Nucleus accumbens (tissue), 56 donors: ENCODE data around the gene KLF15.

ENCODE experiments used
- DNase-seq, 56 donors: peaks; one replicate each; lab custom pipeline; 2025; lab: John Stamatoyannopoulos, UW

Gene KLF15

DNA sequence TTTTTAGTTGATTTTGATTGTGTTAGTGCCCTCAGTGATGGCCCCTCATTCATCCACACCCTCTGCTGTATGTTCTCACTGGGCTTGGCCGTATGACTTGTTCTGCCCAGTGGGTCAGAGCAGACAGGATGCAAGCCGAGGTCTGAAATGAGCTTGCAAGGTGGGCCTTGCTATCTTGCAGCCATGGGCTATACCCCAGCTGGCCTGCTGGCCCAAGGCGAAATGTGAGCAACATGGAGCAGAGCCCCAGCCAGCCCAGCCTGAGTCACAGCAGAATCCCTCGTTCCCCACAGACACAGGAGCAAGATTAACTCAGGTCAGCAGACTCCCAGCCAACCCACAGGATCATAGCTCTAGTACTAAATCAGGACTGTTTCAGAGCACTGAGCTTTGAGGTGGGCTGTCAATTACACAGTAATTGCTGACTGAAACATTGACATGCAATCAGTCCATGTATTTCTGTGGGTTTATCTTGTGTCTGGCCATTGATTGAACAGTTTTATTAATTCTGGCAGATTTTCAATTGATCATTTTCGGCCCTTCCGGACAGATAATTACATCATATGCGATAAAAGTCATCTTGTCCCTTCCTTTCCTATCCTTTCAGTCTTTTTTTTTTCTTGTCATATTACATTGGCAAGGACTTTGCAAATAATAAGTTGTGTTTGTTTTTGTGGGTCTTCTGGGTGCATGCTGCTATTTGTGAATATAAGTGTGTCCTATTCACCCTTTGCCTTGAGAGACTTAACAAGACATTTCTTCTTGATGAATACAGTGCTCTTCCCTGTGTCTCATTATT, 27.1 kb downstream of the KLF15 start:
- no peak for DNase-seq

DNA sequence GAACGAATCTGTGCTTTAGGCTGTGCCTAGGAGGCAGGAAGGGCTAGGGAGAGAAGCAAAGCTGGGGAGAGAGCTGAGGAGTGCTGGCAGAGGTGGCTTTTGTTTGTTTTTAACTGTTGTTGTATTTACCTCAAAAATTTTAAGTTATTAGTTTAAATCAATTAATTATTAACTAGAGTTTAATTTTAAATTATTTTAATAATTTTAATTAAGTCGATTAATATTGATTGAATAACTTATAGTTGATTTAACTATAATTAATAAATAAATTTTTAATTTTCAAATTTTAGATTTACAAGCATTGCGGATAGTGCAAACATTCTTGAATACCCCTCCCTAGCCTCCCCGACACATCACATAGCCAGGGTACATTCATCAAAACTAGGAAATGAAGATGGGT, 30.6 kb downstream of the KLF15 start:
- DNase-seq: no peak

DNA sequence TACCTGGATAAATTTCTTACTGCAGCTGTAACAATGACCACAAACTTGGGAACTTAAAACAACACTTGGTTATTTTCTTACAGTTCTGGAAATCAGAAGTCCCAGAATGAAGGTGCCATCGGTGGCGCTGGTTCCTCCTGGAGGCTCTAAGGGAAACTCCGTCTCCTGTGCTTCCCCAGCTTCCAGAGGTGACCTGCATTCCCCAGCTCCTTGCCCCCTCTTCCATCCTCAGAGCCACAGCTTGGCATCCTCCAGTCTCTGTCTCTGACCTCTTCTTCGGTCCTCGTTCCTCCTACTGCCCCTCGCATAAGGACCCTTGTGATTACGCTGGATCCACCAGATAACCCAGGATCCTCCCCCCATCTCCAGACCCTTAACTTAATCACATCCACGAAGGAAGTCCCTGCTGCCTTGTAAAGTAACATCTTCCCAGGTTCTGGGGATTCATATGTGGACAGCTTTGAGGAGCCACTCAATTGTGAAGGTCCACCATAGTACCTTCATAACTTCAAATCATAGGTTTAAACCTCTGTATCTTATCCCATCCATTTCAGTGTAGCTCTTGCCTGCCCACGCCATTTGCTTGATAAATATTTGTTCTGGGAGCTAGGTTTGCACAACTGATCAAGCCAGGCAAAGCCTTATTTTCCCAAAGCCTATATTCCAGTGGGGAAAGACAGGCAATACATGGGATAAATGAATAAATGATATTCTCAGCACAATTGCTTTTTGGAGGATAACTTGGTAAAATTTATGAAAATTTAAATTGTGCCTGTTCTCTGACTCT, 34.8 kb downstream of the KLF15 start:
- no peak for DNase-seq

DNA sequence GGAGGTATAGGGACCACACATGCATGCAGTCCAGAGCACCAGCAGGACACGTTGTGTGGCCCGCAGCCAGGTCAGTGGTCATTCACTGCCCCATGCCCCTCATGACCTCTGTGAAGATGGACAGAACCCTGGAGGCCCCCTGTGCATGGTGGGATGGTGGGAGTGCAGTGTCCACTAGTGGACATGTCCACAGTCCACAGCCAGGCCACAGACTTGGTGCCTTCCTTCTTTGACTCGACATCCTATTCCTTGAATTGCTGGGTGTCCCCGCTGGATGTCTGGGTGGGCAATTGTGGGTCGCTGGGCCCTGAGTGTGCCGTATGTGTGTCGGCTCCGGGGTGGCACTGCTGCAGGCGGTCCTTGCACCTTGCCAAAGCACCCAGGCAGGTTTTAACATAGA, 35.7 kb downstream of the KLF15 start:
- DNase-seq: no peak

DNA sequence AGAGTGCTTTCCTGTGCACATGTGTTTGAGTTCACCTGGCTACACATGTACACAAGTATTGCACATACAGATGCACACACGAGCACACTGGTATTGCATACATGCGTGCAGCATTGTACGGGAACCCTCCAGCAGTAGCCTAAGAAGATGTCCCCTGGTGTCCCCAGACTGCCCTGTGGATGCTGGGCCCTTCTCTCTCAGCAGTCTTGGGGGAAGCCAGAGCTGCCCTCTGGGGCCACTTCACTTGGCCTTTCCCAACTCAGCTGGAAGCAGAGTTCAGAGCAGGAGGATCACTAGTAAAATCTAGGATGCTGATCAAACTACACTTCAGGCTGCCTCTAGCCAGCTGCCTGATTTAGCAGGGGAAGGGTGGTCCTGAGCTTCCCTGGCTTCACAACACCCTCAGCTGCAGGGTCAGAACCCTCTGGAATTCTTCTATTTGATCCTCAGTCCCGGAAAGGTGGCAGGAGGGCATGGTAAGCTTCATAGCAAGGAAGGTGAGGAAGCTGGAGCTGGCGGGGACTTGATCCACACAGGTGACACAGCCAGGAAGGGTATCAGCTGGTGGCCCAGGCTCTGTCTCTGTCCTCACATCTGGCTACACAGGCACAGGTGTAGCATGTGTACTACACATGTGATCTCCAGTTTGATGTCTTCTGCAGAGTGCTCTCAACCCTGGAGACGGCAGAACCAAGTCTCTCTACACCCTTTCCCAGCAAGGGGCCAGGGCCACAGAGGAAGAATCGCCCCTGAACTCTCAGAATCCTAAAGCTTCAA, 36.5 kb downstream of the KLF15 start:
- DNase-seq: no peak

DNA sequence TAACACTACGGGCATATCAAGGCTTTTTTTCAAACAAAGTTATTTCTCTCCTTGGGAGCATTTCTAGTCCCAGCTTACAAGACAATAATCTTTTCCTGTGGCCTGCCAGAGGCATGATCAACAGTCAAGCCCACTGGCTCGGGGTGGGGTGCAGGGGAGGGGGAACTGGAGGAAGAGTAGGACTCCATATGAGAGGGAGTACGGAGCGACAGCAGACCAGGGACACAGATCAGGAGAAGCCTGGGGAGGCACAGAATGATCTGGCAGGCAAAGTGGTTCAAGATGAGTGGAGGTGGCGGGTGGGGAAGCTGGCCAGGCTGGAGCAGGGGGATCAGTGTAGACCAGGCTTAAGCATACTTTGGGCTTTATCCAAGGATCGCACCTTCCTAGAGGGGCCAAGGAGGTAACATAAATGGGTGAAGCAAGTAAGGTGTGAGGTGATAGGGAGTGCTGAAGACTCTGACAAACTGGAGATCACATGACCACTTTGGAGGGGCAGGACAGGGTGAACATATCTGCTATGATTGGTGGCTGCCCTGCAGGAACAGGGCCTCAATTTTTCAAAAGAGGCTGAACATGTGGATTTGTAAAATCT, 37.4 kb downstream of the KLF15 start:
- DNase-seq: no peak

DNA sequence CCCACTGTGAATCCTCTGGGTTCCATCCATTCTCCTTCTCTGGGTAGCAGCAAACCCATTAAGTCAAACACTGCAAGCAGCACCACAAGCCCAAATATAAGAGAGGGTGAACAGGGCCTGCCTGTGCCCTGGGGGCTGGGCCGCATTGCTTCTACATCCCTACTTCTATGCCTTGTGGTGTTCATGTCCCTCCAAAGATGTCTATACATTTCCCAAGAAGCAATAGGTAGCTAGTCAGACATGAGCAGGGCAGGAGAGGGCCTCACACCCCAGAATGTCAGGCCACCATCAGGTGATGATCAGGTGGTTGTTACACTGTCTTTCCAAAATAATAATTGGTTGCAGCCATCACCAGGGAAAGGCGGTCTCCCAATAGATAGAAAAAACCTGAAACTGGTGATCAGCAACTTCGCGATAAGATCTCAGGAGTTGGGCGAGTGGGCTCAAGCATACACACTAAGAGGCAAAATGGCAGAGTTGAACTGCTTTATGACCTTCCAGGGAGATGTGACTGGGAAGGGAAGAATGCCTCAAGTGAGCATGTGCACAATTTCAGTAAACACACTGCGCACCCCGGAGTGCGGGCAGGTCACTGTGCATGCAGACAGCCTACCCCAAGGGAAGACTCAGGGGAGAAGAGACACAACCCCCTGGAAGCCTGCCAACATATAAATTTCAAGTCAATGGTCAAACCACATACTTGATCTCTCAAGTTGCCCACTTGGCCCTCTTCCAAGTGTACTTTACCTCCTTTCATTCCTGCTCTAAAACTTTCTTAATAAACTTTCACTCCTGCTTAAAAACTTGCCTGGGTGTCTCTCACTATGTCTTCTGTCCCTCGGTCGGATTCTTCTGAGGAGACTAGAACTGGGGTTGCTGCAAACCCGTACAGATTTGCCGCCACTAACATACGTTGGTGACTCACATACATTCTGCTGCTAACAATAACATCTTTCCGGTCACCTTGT, 39.9 kb downstream of the KLF15 start:
- DNase-seq: no peak

DNA sequence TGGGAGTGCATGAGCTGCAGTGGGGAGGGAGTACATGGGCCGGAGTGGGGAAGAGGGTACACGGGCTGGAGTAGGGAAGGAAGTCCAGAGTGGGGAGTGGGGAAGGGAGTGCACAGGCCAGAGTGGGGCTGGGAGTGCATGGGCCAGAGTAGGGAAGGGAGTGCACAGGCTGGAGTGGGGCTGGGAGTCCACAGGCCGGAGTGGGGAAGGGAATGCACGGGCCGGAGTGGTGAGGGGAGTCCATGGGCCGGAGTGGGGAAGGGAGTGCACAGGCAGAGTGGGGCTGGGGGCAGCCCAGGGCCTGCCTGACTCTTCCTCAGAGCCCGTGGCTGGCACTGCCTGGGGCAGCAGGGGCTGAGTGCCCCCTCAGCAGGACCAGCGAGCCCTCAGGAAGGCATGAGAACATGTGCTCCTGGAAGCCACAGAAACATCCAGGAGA, 40.7 kb downstream of the KLF15 start:
- DNase-seq: no peak

DNA sequence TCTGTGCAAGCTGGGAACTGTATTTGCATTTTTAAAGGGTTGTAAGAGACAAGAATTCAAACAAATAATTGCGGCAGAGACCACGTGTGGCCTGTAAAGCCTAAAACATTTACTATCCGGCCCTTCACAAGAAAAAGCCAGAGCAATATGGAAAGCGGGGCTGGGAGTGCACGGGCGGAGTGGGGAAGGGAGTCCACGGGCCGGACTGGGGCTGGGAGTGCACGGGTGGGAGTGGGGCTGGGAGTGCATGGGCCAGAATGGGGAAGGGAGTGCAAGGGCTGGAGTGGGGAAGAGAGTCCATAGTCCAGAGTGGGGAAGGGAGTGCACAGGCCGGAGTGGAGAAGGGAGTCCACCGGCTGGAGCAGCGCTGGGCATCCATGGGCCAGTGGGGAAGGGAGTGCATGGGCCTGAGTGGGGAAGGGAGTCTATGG, 41.2 kb downstream of the KLF15 start:
- DNase-seq: no peak

DNA sequence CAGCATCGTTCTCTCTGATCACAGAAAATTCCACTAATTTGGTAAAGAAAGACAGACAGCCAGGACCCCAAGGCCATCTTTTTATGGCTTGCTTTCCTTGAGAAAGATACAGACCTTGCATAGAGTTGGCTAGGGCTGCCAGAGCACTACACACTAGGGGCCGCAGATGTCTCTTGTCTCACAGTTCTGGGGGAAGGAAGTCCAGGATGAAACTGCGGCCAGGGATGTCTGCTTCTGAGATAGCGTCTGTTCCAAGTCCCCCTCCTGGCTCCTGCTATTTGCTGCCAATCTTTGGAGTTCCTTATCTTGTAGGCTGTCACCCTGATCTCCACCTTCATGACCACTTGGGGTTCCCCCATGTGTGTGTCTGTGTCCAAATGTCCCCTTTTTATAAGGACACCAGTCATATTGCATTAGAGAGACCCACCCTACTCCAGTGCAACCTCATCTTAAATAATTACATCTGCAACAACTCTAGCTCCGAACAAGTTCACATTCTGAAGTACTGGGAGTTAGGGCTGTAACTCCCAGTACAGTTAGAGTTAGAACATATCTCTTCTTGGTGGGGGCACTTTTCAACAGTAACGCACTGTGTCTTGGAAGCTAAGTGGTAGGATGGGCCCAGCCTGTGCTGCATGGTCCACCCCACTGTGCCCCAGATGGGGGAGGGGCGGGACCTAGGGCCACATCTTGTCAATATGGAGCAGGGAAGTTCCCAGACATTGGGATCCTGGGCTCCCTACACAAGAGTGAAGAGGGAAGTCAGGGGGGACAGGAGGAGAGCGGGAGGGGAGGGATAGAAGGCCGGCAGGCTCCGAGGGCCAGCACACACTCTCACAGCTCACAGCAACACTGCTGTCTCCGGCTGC, 42.2 kb downstream of the KLF15 start:
- no peak for DNase-seq

DNA sequence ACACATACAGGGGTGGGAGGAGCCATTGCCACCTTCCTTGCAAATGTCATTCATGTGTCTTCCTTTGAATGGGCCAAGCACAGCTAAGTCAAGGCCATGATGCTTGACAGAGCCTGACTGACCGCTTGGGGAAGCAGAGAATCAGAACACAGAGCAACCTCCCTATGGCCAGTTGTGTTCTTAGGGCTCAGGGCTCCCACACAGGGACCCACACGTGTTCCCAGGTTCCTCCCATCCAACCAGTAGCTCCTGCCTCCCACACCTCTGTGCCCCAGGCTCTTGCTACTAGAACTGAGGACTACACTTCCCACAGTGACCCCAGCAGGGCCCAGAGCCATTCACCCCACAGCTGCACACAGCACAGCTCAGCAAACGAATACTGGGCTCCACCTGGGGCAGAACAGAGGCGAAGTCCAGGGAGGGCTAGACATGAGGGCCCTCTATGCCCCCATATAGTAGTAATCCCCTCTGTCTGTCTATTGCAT, 42.9 kb downstream of the KLF15 start:
- no peak for DNase-seq

DNA sequence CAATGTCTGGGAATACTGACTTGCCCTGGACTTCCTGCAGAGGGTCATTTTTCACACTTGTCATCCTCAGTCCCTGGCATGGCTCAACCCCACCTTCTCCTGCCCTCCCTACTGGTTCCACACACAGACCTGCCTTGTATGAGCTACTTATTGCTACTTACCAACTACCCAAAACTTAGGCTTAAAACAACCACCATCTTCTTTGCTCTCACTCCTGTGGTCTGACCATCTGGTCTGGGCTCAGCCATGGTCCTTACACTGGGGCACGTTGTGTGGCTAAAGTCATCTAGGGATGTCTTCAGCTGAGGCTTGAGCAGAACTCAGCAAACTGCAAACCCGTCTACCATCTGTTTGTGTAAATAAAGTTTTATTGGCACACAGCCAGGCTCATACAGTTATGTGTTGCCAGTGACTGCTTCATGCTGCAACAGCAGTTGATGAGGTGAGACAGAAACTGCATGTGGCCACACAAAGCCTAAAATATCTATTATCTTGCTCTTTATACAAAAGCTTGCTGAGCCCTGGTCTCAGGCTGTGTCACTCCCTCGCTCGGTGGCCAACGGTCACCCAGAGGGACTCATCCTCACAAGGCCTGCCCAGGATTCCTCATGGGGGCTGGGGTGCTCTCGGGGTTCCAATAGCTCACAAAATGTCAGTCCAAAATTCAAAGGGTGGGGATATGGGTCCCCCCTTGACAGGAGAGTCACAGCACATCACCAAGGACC, 43.5 kb downstream of the KLF15 start:
- no peak for DNase-seq

DNA sequence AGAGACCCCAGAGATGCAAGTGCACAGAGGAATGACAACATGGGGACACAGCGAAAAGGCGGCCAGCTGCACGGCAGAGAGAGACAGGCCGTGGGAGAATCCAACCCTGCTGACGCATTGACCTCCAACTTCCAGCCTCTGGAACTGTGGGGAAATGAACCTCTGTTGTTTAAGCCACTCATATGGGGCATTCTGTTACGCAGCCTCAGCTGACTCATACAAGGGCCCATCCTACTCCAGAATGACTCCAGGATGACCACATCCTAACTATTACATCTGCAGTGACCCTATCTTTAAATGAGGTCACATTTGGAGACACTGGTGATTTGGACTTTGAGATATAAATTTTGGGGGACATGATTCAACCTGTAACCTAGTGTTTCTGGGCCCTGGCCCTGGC, 44.0 kb downstream of the KLF15 start:
- DNase-seq: no peak

DNA sequence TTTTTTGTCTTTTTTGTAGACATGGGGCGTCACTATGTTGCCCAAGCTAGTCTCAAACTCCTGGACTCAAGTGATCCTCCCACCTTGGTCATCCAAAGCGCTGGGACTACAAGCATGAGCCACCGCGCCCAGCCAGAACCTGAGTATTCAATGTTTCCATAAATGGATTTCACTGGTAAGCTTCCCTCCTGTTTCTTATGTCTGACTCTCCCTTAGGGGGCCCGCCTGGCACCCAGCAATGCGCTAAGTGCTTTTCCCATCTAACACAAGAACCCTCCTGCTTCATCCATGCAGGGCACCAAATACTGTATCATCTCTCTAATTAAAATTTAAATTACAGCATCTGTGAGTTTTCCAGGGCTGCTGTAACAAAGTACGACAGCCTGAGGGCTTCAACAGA, 44.9 kb downstream of the KLF15 start:
- DNase-seq: no peak

DNA sequence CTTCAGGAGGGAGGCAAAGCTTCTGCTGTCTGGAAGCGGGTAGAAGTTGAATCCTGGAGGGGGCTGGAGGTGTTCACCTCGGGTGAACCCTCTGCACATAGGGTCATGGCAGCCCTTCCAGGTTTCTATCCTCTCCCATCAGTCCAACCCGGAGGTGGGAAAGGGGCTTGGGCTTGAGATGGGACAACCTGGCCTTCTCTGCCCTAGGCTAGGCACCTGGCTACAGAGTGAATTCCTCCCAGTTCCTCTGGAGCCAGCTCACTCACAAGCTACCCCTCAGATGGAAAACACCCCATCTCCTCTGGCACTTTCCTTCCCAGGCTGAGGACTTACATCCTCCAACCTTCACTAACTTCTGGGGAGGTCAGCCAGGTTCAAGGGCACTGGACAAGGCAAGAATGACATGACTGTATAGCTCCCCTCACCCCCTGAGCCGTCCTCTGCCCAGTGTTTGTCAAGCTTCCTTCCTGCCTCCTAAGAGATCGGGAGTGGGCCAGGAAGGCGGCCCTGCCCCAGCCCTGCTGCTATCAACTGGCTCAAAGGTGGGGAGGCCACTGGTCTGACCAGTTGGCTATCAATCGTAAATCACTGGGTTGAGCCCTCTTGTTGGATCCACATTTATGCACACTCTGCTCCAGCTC, 45.8 kb downstream of the KLF15 start:
- DNase-seq: no peak

DNA sequence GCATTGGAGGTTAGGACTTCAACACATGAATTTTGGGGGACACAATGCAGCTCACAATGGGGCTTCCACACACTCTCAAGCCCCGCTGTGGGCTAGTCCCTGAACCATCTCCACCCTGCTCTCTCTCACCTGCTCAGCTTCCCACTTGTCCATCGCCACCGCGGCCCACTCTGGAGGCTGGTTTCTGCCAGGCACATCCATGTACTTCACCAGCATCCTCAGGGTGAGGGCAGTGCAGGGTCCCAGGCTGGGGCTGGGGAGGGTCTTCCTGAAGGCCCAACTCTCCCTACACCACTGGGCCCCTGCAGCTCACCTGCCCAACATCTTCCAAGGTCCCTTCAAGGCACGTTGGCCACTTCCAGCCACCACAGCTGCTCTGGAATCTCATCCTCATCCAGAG, 46.4 kb downstream of the KLF15 start:
- no peak for DNase-seq
